KMS-11 (cell line): ENCODE measurements around the gene AKNA.

Experiments used
- H2AFZ ChIP-seq: fragments of 200-600 bp; sonication (generic); 2 replicates; pipeline ENCODE4 v1.6.1; 2016; ENCODE audit warnings: antibody characterized with exemption, mixed run types, low read depth
- H3K27ac ChIP-seq: fragments of 200-600 bp; sonication (generic); 2 replicates; pipeline ENCODE4 v1.6.1; 2016; ENCODE audit warnings: mild to moderate bottlenecking, mixed run types
- H3K27me3 ChIP-seq: fragments of 200-600 bp; sonication (generic); 2 replicates; pipeline ENCODE4 v1.6.1; 2017; ENCODE audit warnings: mild to moderate bottlenecking, low read depth, mixed run types, moderate library complexity; ENCODE audit not compliant: insufficient read depth
- H3K36me3 ChIP-seq: fragments of 200-600 bp; sonication (generic); 2 replicates; pipeline ENCODE4 v1.6.1; 2017; ENCODE audit warnings: mild to moderate bottlenecking, mixed run types; ENCODE audit not compliant: insufficient read depth
- H3K4me1 ChIP-seq: fragments of 200-600 bp; sonication (generic); 2 replicates; pipeline ENCODE4 v1.6.1; 2016; ENCODE audit warnings: mild to moderate bottlenecking, low read depth, mixed run types; ENCODE audit not compliant: poor library complexity, severe bottlenecking
- H3K4me2 ChIP-seq: fragments of 200-600 bp; sonication (generic); 2 replicates; pipeline ENCODE4 v1.7.0; 2016; ENCODE audit warnings: mild to moderate bottlenecking, mixed run types
- H3K4me3 ChIP-seq: fragments of 200-600 bp; sonication (generic); IDR thresholded peaks from 2 replicates; pipeline ENCODE4 v1.6.1; 2017; ENCODE audit warnings: low read depth, low read length, mixed read lengths; ENCODE audit not compliant: insufficient read depth
- H3K79me2 ChIP-seq: fragments of 200-600 bp; sonication (generic); 2 replicates; pipeline ENCODE4 v1.6.1; 2016; ENCODE audit warnings: low read depth, mixed run types; ENCODE audit not compliant: insufficient read depth
- H3K9ac ChIP-seq: fragments of 200-600 bp; sonication (generic); 2 replicates; pipeline ENCODE4 v1.6.1; 2016; ENCODE audit warnings: mild to moderate bottlenecking, mixed run types
- H4K20me1 ChIP-seq: fragments of 200-600 bp; sonication (generic); 2 replicates; pipeline ENCODE4 v1.6.1; 2016; ENCODE audit warnings: mild to moderate bottlenecking, mixed run types; ENCODE audit not compliant: insufficient read depth
- TF ChIP-seq, protein P1 (sequence below): fragments of 200-600 bp; sonication (generic); conservative IDR thresholded peaks from 2 replicates; pipeline ENCODE4 v1.6.1; 2017; ENCODE audit warnings: low read depth, mild to moderate bottlenecking, antibody characterized with exemption, low read length, moderate library complexity, mixed read lengths

AKNA gene

DNA sequence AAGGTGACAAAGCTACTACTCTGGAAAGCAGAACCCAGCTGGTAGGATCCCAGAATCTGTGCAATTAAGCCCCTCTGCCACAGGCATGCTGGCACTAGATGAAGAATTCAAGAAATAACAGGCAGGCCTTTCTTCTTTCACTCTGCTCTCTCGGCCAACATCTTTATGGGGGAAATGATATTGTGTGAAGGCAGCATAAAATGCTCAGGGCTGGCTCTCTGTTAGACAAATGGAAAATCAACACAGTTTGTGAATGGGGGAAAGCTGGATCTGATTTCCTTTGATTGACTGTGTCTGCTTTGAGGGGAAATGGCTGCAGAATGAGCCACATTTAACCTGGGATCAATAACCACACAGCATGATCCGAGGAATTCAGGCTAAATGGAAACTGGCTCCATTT, 29.1 kb upstream of the AKNA start:
- Histone ChIP-seq H2AFZ (no peak overlapping the region), H3K4me3 (no peak overlapping the region), H4K20me1 (no peaks in the 10 kb centered on the region), H3K36me3 (no peaks in the 10 kb centered on the region; the same call in 1 of the 2 replicates), H3K9ac (no peak overlapping the region), H3K4me1 (no peaks in the 10 kb centered on the region), H3K27me3 (no peaks in the 10 kb centered on the region), H3K27ac (no peak overlapping the region), H3K79me2 (no peaks in the 10 kb centered on the region), H3K4me2 (no peak overlapping the region)
- TF ChIP-seq, protein P1, sequence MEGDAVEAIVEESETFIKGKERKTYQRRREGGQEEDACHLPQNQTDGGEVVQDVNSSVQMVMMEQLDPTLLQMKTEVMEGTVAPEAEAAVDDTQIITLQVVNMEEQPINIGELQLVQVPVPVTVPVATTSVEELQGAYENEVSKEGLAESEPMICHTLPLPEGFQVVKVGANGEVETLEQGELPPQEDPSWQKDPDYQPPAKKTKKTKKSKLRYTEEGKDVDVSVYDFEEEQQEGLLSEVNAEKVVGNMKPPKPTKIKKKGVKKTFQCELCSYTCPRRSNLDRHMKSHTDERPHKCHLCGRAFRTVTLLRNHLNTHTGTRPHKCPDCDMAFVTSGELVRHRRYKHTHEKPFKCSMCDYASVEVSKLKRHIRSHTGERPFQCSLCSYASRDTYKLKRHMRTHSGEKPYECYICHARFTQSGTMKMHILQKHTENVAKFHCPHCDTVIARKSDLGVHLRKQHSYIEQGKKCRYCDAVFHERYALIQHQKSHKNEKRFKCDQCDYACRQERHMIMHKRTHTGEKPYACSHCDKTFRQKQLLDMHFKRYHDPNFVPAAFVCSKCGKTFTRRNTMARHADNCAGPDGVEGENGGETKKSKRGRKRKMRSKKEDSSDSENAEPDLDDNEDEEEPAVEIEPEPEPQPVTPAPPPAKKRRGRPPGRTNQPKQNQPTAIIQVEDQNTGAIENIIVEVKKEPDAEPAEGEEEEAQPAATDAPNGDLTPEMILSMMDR, result no peak

GRCh38 chr9:114416290-114416689, 28.5 kb upstream of the AKNA start:
- Histone ChIP-seq H3K4me2 (no peak overlapping the region), H3K4me3 (no peak overlapping the region), H3K4me1 (no peaks in the 10 kb centered on the region), H3K9ac (no peak overlapping the region), H3K79me2 (no peaks in the 10 kb centered on the region), H3K27me3 (no peaks in the 10 kb centered on the region), H2AFZ (no peak overlapping the region), H3K36me3 (no peaks in the 10 kb centered on the region; the same call in 1 of the 2 replicates), H4K20me1 (no peaks in the 10 kb centered on the region), H3K27ac (no peak overlapping the region)
- TF ChIP-seq, protein P1, result no peak

GRCh38 chr9:114414346-114414745, 26.6 kb upstream of the AKNA start:
- H3K79me2 ChIP-seq, result no peaks in the 10 kb centered on the region
- H3K36me3 ChIP-seq, result no peaks in the 10 kb centered on the region; the same call in 1 of the 2 replicates
- H3K4me2 ChIP-seq, result no peak overlapping the region
- H3K9ac ChIP-seq, result no peak overlapping the region
- H2AFZ ChIP-seq, result no peak overlapping the region
- TF ChIP-seq, protein P1, result no peak
- no peaks in the 10 kb centered on the region for H3K4me1 ChIP-seq
- no peak overlapping the region for H3K27ac ChIP-seq
- no peaks in the 10 kb centered on the region for H3K27me3 ChIP-seq
- no peak overlapping the region for H3K4me3 ChIP-seq
- H4K20me1 ChIP-seq, result no peaks in the 10 kb centered on the region

DNA sequence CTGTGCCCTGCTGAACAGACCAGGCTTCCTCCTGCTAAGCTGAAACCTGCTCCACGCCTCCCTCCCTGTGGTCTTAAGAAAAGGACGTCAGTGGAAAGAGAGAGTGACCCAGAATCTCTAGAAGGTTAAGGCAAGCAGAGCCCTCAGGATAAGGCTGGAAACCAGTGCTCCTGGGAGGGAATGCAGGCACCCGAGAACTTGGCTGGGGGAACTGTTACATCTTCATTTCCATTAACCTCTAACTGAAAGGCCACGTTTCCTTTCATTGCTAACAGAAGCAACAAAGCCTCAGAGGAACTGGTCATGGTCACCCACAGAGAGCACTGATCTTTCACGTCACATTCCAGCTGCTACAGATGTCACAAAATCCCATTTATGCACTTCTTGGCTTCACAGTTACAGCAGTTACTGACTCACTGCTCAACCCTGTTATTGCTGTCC, 26.1 kb upstream of the AKNA start:
- no peak overlapping the region for H3K9ac ChIP-seq
- no peaks in the 10 kb centered on the region for H4K20me1 ChIP-seq
- H3K4me2 ChIP-seq, result no peak overlapping the region
- H3K36me3 ChIP-seq, result no peaks in the 10 kb centered on the region; the same call in 1 of the 2 replicates
- H2AFZ ChIP-seq, result no peak overlapping the region
- H3K4me3 ChIP-seq, result no peak overlapping the region
- no peaks in the 10 kb centered on the region for H3K79me2 ChIP-seq
- H3K27me3 ChIP-seq, result no peaks in the 10 kb centered on the region
- H3K27ac ChIP-seq, result no peak overlapping the region
- TF ChIP-seq, protein P1, result no peak
- H3K4me1 ChIP-seq, result no peaks in the 10 kb centered on the region
